Neural cell (in vitro differentiated cells): ENCODE results near the gene PTPDC1.

Source experiments
- EP300 ChIP-seq: fragments of 450-650 bp; conservative IDR thresholded peaks from 2 replicates; pipeline ENCODE4 v1.6.1; 2014; ENCODE audit warnings: antibody characterized with exemption, mild to moderate bottlenecking, moderate library complexity; ENCODE audit not compliant: poor library complexity, severe bottlenecking
- EZH2 ChIP-seq: fragments of 200-600, 300-800 bp; shearing (Covaris generic), sonication (generic); IDR thresholded peaks from 2 replicates; pipeline ENCODE4 v1.6.1; 2014; ENCODE audit warnings: antibody characterized with exemption, low read length, borderline replicate concordance, mild to moderate bottlenecking; ENCODE audit not compliant: insufficient read depth, poor library complexity, severe bottlenecking
- POLR2AphosphoS5 ChIP-seq: IDR thresholded peaks from 2 replicates; pipeline ENCODE4 v1.6.1; 2012
- TAF1 ChIP-seq: IDR thresholded peaks from 2 replicates; pipeline ENCODE4 v1.6.1; 2012; ENCODE audit warnings: low read depth
- TF ChIP-seq, protein P1 (sequence below): fragments of 450-650 bp; IDR thresholded peaks from 2 replicates; pipeline ENCODE4 v1.5.1; 2014; ENCODE audit warnings: antibody characterized with exemption, mild to moderate bottlenecking, moderate library complexity; ENCODE audit not compliant: poor library complexity, severe bottlenecking
- TF ChIP-seq, protein P2 (sequence below): IDR thresholded peaks from 2 replicates; pipeline ENCODE4 v1.6.1; 2012; ENCODE audit warnings: borderline replicate concordance

DNA sequence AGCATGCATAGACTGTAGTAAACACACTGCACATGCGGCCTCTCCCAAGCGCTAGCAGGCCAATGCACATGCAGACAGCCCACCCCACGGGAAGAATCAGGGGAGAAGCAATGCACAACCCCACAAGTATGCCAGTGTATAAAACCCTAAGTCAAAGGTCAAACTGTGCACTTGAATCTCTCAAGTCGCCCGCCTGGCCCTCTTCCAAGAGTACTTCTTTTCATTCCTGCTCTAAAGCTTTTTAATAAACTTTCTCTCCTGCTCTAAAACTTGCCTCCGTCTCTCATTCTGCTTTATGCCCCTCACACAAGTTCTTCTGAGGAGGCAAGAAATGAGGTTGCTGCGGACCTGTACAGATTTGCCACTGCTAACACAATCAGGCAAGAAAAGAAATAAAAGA lies 50.4 kb downstream of the PTPDC1 start:
- no peak for TF ChIP-seq EP300
- TF ChIP-seq, protein P1, sequence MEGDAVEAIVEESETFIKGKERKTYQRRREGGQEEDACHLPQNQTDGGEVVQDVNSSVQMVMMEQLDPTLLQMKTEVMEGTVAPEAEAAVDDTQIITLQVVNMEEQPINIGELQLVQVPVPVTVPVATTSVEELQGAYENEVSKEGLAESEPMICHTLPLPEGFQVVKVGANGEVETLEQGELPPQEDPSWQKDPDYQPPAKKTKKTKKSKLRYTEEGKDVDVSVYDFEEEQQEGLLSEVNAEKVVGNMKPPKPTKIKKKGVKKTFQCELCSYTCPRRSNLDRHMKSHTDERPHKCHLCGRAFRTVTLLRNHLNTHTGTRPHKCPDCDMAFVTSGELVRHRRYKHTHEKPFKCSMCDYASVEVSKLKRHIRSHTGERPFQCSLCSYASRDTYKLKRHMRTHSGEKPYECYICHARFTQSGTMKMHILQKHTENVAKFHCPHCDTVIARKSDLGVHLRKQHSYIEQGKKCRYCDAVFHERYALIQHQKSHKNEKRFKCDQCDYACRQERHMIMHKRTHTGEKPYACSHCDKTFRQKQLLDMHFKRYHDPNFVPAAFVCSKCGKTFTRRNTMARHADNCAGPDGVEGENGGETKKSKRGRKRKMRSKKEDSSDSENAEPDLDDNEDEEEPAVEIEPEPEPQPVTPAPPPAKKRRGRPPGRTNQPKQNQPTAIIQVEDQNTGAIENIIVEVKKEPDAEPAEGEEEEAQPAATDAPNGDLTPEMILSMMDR = no peak
- TF ChIP-seq, protein P2, sequence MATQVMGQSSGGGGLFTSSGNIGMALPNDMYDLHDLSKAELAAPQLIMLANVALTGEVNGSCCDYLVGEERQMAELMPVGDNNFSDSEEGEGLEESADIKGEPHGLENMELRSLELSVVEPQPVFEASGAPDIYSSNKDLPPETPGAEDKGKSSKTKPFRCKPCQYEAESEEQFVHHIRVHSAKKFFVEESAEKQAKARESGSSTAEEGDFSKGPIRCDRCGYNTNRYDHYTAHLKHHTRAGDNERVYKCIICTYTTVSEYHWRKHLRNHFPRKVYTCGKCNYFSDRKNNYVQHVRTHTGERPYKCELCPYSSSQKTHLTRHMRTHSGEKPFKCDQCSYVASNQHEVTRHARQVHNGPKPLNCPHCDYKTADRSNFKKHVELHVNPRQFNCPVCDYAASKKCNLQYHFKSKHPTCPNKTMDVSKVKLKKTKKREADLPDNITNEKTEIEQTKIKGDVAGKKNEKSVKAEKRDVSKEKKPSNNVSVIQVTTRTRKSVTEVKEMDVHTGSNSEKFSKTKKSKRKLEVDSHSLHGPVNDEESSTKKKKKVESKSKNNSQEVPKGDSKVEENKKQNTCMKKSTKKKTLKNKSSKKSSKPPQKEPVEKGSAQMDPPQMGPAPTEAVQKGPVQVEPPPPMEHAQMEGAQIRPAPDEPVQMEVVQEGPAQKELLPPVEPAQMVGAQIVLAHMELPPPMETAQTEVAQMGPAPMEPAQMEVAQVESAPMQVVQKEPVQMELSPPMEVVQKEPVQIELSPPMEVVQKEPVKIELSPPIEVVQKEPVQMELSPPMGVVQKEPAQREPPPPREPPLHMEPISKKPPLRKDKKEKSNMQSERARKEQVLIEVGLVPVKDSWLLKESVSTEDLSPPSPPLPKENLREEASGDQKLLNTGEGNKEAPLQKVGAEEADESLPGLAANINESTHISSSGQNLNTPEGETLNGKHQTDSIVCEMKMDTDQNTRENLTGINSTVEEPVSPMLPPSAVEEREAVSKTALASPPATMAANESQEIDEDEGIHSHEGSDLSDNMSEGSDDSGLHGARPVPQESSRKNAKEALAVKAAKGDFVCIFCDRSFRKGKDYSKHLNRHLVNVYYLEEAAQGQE = no peak
- no peak for TF ChIP-seq POLR2AphosphoS5
- no peak for TF ChIP-seq EZH2
- TF ChIP-seq TAF1 = no peak
